Gastrocnemius medialis (tissue), 4 donors: ENCODE data around the gene MRPL23. TPM values are rescaled to one million over a fixed set of nuclear protein-coding genes. Genes with fewer than 3 reads are reported as not detected.
A peak's percentile ranks its signal among the peaks of the same experiment; 100 is the strongest.

Experiments used
- ATAC-seq, 2 donors: fragments of 150-250 bp; one replicate each; pipeline ENCODE4 v1.9.1; 2016
- DNase-seq, 2 donors: peaks; one replicate each; pipeline ENCODE4 v3.0.0-alpha.2; 2019
- H3K27ac ChIP-seq, 4 donors: fragments of 200-600 bp; sonication (generic); 1 replicate in 1 of 4; 2 replicates in 3 of 4; pipeline ENCODE4 v1.5.1; 2016 to 2018; ENCODE audit warnings: mild to moderate bottlenecking in 2 of 4, moderate library complexity in 1 of 4
- H3K27me3 ChIP-seq, 3 donors: fragments of 200-600 bp; sonication (generic) in 2 of 3; 1 replicate in 1 of 3; 2 replicates in 2 of 3; pipeline versions ENCODE4 v1.5.1 to v1.6.0; 2016 to 2019; ENCODE audit warnings: mild to moderate bottlenecking in 1 of 3, moderate library complexity in 1 of 3
- H3K36me3 ChIP-seq, 2 donors: fragments of 200-600 bp; sonication (generic) in 1 of 2; one replicate each; pipeline ENCODE4 v1.5.1; 2017 to 2018
- H3K4me1 ChIP-seq, 2 donors: fragments of 200-600 bp; sonication (generic) in 1 of 2; one replicate each; pipeline ENCODE4 v1.5.1; 2016 to 2017; ENCODE audit warnings: mild to moderate bottlenecking in 2 of 2
- H3K4me3 ChIP-seq, 4 donors: fragments of 200-600 bp; sonication (generic) in 3 of 4; 1 replicate in 1 of 4; 2 replicates in 3 of 4; pipeline ENCODE4 v1.5.1; 2016 to 2019; ENCODE audit warnings: mild to moderate bottlenecking in 2 of 4
- H3K9me3 ChIP-seq, 3 donors: fragments of 200-600 bp; sonication (generic) in 2 of 3; 1 replicate in 1 of 3; 2 replicates in 2 of 3; pipeline ENCODE4 v1.5.1; 2016 to 2019
- CTCF ChIP-seq, 5 experiments: fragments of 450-650 bp in 3 of 5; fragments of 200-600 bp in 2 of 5; sonication (generic) in 2 of 5; IDR thresholded peaks in 4 of 5; conservative IDR thresholded peaks in 1 of 5; 1 replicate in 4 of 5; 2 replicates in 1 of 5; pipeline ENCODE4 v1.5.1; 2016 to 2019; ENCODE audit warnings: antibody characterized with exemption in 5 of 5, mild to moderate bottlenecking in 3 of 5, moderate library complexity in 3 of 5
- POLR2A ChIP-seq, 2 donors: fragments of 450-650 bp; IDR thresholded peaks; one replicate each; pipeline ENCODE4 v1.6.1; 2017; ENCODE audit warnings: antibody characterized with exemption in 2 of 2, mild to moderate bottlenecking in 2 of 2, moderate library complexity in 2 of 2
- in situ Hi-C, 4 donors: fragments of 200-750 bp; cut with MboI; loops; one replicate each; pipeline versions ENCODE4 v1.15.0 to v1.8.0; 2017; ENCODE audit warnings: low sequenced_read_pairs in 4 of 4
- intact Hi-C: fragments of 100-400 bp; cut with DNase I; formaldehyde crosslinking; loops from one replicate; pipeline ENCODE4 v1.15.1; 2023; ENCODE audit warnings: low total_unique reads
- total RNA-seq, 4 donors: library from RNA; depleted of rRNA; stranded (reverse); fragments of >200 nt; gene quantifications; one replicate each; pipeline versions ENCODE4 v1.1.0 to v1.2.3, GENCODE V29; 2016

Gene MRPL23
- total RNA-seq, 4 donors from 2014 or later = 128 to 243 (median 187) TPM

GRCh38 chr11:1968454-1969002 is 21.4 kb downstream of the MRPL23 start:
- H3K27me3 ChIP-seq = no peaks in the 10 kb centered on the region
- H3K27ac ChIP-seq = peak overlapping the region; percentile 67 to 81 (median 70)
- in situ Hi-C loops = no loop called here
- DNase-seq (peak in 1 of 2 donors; percentile 40), ATAC-seq (peak; percentile 27 to 34)
- H3K4me3 ChIP-seq = no peak overlapping the region
- H3K36me3 ChIP-seq = no peaks in the 10 kb centered on the region
- no peaks in the 10 kb centered on the region for H3K4me1 ChIP-seq
- TF ChIP-seq CTCF (IDR thresholded peaks at IDR 0.05 in 4 of 5, conservative IDR thresholded peaks at IDR 0.05 in 1 of 5) = no peak
- no peak for TF ChIP-seq POLR2A (IDR thresholded peaks at IDR 0.05)
- intact Hi-C loops = no loop called here
- no peaks in the 10 kb centered on the region for H3K9me3 ChIP-seq

GRCh38 chr11:1969035-1969434 is 21.9 kb downstream of the MRPL23 start:
- in situ Hi-C loops = no loop called here
- TF ChIP-seq CTCF (IDR thresholded peaks at IDR 0.05 in 4 of 5, conservative IDR thresholded peaks at IDR 0.05 in 1 of 5) = no peak
- TF ChIP-seq POLR2A (IDR thresholded peaks at IDR 0.05) = no peak
- H3K4me1 ChIP-seq = no peaks in the 10 kb centered on the region
- H3K27ac ChIP-seq = no peak overlapping the region
- H3K36me3 ChIP-seq = no peaks in the 10 kb centered on the region
- ATAC-seq = peak; percentile 19 to 27
- H3K9me3 ChIP-seq = no peaks in the 10 kb centered on the region
- intact Hi-C loops = no loop called here
- DNase-seq = no peak
- H3K4me3 ChIP-seq = no peak overlapping the region
- no peaks in the 10 kb centered on the region for H3K27me3 ChIP-seq

- Histone ChIP-seq H3K4me1 (no peaks in the 10 kb centered on the region), H3K9me3 (no peaks in the 10 kb centered on the region), H3K27me3 (no peaks in the 10 kb centered on the region), H3K36me3 (no peaks in the 10 kb centered on the region), H3K27ac (no peak overlapping the region), H3K4me3 (no peak overlapping the region)
- DNase-seq (no peak), ATAC-seq (no peak)
- intact Hi-C loops = no loop called here
- no peak for TF ChIP-seq CTCF (IDR thresholded peaks at IDR 0.05 in 4 of 5, conservative IDR thresholded peaks at IDR 0.05 in 1 of 5)
- no peak for TF ChIP-seq POLR2A (IDR thresholded peaks at IDR 0.05)
- in situ Hi-C loops = no loop called here
Measured at GRCh38 chr11:1969776-1970175, 22.6 kb downstream of the MRPL23 start.

- peak in 1 of 2 donors; percentile 10 for DNase-seq
- ATAC-seq = no peak
- Histone ChIP-seq H3K4me3 (no peak overlapping the region), H3K4me1 (no peaks in the 10 kb centered on the region), H3K27ac (peak overlapping the region in 2 of 4 donors; percentile 59 to 62), H3K9me3 (no peaks in the 10 kb centered on the region), H3K27me3 (no peaks in the 10 kb centered on the region), H3K36me3 (no peaks in the 10 kb centered on the region)
- intact Hi-C loops (no loop called here), in situ Hi-C loops (no loop called here)
- TF ChIP-seq POLR2A (IDR thresholded peaks at IDR 0.05) (no peak), CTCF (IDR thresholded peaks at IDR 0.05 in 4 of 5, conservative IDR thresholded peaks at IDR 0.05 in 1 of 5) (no peak)
Measured at GRCh38 chr11:1970956-1971355, 23.8 kb downstream of the MRPL23 start.

- ATAC-seq (peak; percentile 26 to 39), DNase-seq (no peak)
- Histone ChIP-seq H3K27ac (no peak overlapping the region), H3K4me1 (no peaks in the 10 kb centered on the region), H3K36me3 (no peaks in the 10 kb centered on the region), H3K4me3 (no peak overlapping the region), H3K9me3 (no peaks in the 10 kb centered on the region), H3K27me3 (no peaks in the 10 kb centered on the region)
- intact Hi-C loops (no loop called here), in situ Hi-C loops (no loop called here)
- TF ChIP-seq POLR2A (IDR thresholded peaks at IDR 0.05) = no peak
- no peak for TF ChIP-seq CTCF (IDR thresholded peaks at IDR 0.05 in 4 of 5, conservative IDR thresholded peaks at IDR 0.05 in 1 of 5)
Measured at GRCh38 chr11:1975185-1975584, 28.1 kb downstream of the MRPL23 start.
